Panc1 (cell line): ENCODE results near the gene MYCN.

Experiments used
- POLR2AphosphoS5 ChIP-seq: IDR thresholded peaks from 2 replicates; pipeline ENCODE4 v1.6.1; 2012; ENCODE audit warnings: mild to moderate bottlenecking, low read depth, low read length, moderate library complexity
- TCF7L2 ChIP-seq: IDR thresholded peaks from 2 replicates; pipeline ENCODE4 v1.6.1; 2011; ENCODE audit warnings: mild to moderate bottlenecking, low read depth, low read length, inconsistent platforms
- TF ChIP-seq, protein P1 (sequence below): fragments of 450-650 bp; IDR thresholded peaks from 2 replicates; pipeline ENCODE4 v1.5.1; 2017; ENCODE audit warnings: mild to moderate bottlenecking

DNA sequence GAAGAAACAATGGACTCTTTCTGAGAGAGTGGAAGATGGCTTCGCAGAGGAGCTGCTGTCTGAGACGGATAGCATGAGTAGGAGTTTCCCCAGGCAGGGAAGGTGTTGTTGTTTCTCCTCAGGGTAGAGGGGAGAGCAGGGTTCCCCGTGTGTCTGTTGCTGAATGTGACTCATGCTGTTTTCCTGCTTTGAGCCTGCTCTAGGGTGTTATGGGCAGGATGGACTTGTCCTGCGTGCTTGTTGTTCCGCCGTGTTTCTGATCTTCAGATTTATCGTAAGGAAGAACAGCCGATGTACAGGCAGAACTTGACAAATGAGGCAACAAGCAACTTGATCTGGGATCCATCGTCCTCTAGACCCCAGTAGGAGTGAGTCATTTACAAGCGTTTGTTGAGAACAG is 19.7 kb upstream of the MYCN start:
- TF ChIP-seq, protein P1, sequence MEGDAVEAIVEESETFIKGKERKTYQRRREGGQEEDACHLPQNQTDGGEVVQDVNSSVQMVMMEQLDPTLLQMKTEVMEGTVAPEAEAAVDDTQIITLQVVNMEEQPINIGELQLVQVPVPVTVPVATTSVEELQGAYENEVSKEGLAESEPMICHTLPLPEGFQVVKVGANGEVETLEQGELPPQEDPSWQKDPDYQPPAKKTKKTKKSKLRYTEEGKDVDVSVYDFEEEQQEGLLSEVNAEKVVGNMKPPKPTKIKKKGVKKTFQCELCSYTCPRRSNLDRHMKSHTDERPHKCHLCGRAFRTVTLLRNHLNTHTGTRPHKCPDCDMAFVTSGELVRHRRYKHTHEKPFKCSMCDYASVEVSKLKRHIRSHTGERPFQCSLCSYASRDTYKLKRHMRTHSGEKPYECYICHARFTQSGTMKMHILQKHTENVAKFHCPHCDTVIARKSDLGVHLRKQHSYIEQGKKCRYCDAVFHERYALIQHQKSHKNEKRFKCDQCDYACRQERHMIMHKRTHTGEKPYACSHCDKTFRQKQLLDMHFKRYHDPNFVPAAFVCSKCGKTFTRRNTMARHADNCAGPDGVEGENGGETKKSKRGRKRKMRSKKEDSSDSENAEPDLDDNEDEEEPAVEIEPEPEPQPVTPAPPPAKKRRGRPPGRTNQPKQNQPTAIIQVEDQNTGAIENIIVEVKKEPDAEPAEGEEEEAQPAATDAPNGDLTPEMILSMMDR = no peak
- no peak for TF ChIP-seq TCF7L2
- no peak for TF ChIP-seq POLR2AphosphoS5
